ENCODE data around the gene DUS4L. TPM values are rescaled to one million over a fixed set of nuclear protein-coding genes. Genes with fewer than 3 reads are reported as not detected.

DUS4L gene
- total RNA-seq, 4 donors from 2014 or later: 6.6 to 14.5 (median 9.4) TPM

DNA sequence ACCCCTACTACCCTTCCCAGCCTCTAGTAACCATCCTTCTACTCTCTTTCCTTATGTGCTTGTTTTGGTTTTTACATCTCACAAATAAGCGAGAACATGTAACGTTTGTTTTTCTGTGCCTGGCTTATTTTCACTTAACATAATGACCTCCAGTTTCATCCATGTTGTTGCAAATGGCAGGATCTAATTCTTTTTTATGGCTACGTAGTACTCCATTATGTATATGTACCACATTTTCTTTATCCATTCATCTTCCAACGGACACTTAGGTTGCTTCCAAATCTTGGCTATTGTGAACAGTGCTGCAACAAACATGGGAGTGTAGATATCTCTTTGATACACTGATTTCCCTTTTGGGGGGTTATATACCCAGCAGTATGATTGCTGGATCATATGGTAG lies 63.2 kb downstream of the DUS4L start:
- TF ChIP-seq, protein P1, sequence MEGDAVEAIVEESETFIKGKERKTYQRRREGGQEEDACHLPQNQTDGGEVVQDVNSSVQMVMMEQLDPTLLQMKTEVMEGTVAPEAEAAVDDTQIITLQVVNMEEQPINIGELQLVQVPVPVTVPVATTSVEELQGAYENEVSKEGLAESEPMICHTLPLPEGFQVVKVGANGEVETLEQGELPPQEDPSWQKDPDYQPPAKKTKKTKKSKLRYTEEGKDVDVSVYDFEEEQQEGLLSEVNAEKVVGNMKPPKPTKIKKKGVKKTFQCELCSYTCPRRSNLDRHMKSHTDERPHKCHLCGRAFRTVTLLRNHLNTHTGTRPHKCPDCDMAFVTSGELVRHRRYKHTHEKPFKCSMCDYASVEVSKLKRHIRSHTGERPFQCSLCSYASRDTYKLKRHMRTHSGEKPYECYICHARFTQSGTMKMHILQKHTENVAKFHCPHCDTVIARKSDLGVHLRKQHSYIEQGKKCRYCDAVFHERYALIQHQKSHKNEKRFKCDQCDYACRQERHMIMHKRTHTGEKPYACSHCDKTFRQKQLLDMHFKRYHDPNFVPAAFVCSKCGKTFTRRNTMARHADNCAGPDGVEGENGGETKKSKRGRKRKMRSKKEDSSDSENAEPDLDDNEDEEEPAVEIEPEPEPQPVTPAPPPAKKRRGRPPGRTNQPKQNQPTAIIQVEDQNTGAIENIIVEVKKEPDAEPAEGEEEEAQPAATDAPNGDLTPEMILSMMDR (IDR thresholded peaks at IDR 0.05): no peak
- TF ChIP-seq POLR2A (IDR thresholded peaks at IDR 0.05): no peak
- H3K4me3 ChIP-seq (ENCODE audit: low read depth, poor library complexity, severe bottlenecking): no peak overlapping the region
- DNase-seq (ENCODE audit: low spot score in 2 of 2): no peak
- intact Hi-C loops (cut with DNase I; ENCODE audit: low total_unique reads): no loop called here
- WGBS, 2 donors: 98 to 99% methylated on average over 4 of the region's 4 CpGs

Other genes with a start within 250 kb of the DUS4L start
- not detected for gene GPR22, start 93.9 kb upstream of the DUS4L start, total RNA-seq
- 10 to 100 TPM; 34.4 to 50.6 (median 43.4) TPM for gene COG5, start 51 bp upstream of the DUS4L start, total RNA-seq
- 10 to 100 TPM; 53.3 to 81.7 (median 75.9) TPM for gene BCAP29, start 16.3 kb downstream of the DUS4L start, total RNA-seq
- under 1 TPM in 3 of 4 donors, not detected in 1; 0.17 to 0.44 (median 0.29) TPM for gene SLC26A4, start 96.9 kb downstream of the DUS4L start, total RNA-seq
- gene CBLL1, start 180.2 kb downstream of the DUS4L start, total RNA-seq: 10 to 100 TPM; 32.2 to 66.4 (median 42.6) TPM
- under 1 TPM in 1 of 4 donors, not detected in 3; 0.13 TPM for gene SLC26A3, start 239.3 kb downstream of the DUS4L start, total RNA-seq

All from lower leg skin (tissue), 4 donors.